IMR-90 (cell line): ENCODE results near the gene CD38. TPM values are rescaled to one million over a fixed set of nuclear protein-coding genes. Genes with fewer than 3 reads are reported as not detected.

Experiments used
- ATAC-seq: fragments of 200-7000 bp; cut with Tn5 transposase; 2 replicates; pipeline ENCODE4 v1.9.1; 2020; ENCODE audit warnings: low read depth, mild to moderate bottlenecking, moderate library complexity
- BruUV-seq: library from RNA; stranded (reverse); fragments of 400-500 nt; replicated peaks from 2 replicates; lab custom pipeline; 2021; lab: Mats Ljungman, UMichigan
- CTCF ChIA-PET: fragments of 300-600 bp; formaldehyde crosslinking; extraction: SDS; loops from one replicate; lab custom pipeline; 2021; ENCODE audit warnings: antibody characterized with exemption; lab: Yijun Ruan, JAX
- POLR2A ChIA-PET: fragments of 300-600 bp; sonication (Branson Sonifier 250); formaldehyde crosslinking; loops from one replicate; lab custom pipeline; 2022; ENCODE audit warnings: antibody characterized with exemption; ENCODE audit not compliant: unreplicated experiment; lab: Charles Lee
- DNase-seq: peaks from one replicate; pipeline ENCODE4 v3.0.0; 2013
- H2AFZ ChIP-seq: replicated peaks from 2 replicates; pipeline ENCODE3; 2013; ENCODE audit warnings: low read length, mild to moderate bottlenecking; ENCODE audit not compliant: poor library complexity
- H2AK5ac ChIP-seq: 2 replicates; pipeline ENCODE4 v1.6.1; 2013; ENCODE audit warnings: low read depth, low read length, inconsistent platforms
- H2AK9ac ChIP-seq: replicated peaks from 2 replicates; pipeline ENCODE3; 2013; ENCODE audit warnings: mild to moderate bottlenecking, low read depth, low read length, moderate library complexity; ENCODE audit not compliant: poor library complexity
- H2BK120ac ChIP-seq: 2 replicates; pipeline ENCODE4 v1.6.1; 2013; ENCODE audit warnings: low read depth, low read length, inconsistent platforms
- H2BK15ac ChIP-seq: 3 replicates; pipeline ENCODE4 v1.6.1; 2013; ENCODE audit warnings: low read depth, low read length, inconsistent platforms
- H2BK20ac ChIP-seq: 2 replicates; pipeline ENCODE4 v1.6.1; 2013; ENCODE audit warnings: low read depth, mild to moderate bottlenecking, inconsistent platforms, low read length, moderate library complexity
- H2BK5ac ChIP-seq: 2 replicates; pipeline ENCODE4 v1.6.1; 2013; ENCODE audit warnings: mild to moderate bottlenecking, low read depth, low read length, inconsistent platforms; ENCODE audit not compliant: poor library complexity, severe bottlenecking
- H3K14ac ChIP-seq: replicated peaks from 2 replicates; pipeline ENCODE4 v1.6.1; 2013; ENCODE audit warnings: low read depth, low read length, inconsistent platforms
- H3K18ac ChIP-seq: 2 replicates; pipeline ENCODE4 v1.6.1; 2013; ENCODE audit warnings: low read depth, low read length, control low read depth
- H3K23ac ChIP-seq: 2 replicates; pipeline ENCODE4 v1.6.1; 2013; ENCODE audit warnings: low read depth, low read length, inconsistent platforms
- H3K27ac ChIP-seq: 2 replicates; pipeline ENCODE4 v1.5.1; 2013; ENCODE audit warnings: mild to moderate bottlenecking, control low read depth, low read length; ENCODE audit not compliant: insufficient read depth
- H3K27me3 ChIP-seq: 2 replicates; pipeline ENCODE4 v1.6.1; 2013; ENCODE audit warnings: low read length; ENCODE audit not compliant: control insufficient read depth, insufficient read depth
- H3K36me3 ChIP-seq: 2 replicates; pipeline ENCODE4 v1.6.1; 2013; ENCODE audit warnings: low read length, mixed read lengths; ENCODE audit not compliant: control insufficient read depth, insufficient read depth
- H3K4ac ChIP-seq: 2 replicates; pipeline ENCODE4 v1.6.1; 2013; ENCODE audit warnings: low read depth, low read length, inconsistent platforms
- H3K4me1 ChIP-seq: 2 replicates; pipeline ENCODE4 v1.6.1; 2013; ENCODE audit warnings: low read length, mixed read lengths; ENCODE audit not compliant: control insufficient read depth, insufficient read depth
- H3K4me2 ChIP-seq: 2 replicates; pipeline ENCODE4 v1.6.1; 2013; ENCODE audit warnings: low read depth, mild to moderate bottlenecking, control low read depth, low read length, moderate library complexity
- H3K4me3 ChIP-seq: 2 replicates; pipeline ENCODE4 v1.5.1; 2013; ENCODE audit warnings: low read depth, mild to moderate bottlenecking, control low read depth, low read length, moderate library complexity; ENCODE audit not compliant: insufficient read depth
- H3K56ac ChIP-seq: 2 replicates; pipeline ENCODE4 v1.6.1; 2013; ENCODE audit warnings: low read length, inconsistent platforms; ENCODE audit not compliant: insufficient read depth; ENCODE audit errors: extremely low read depth
- H3K79me1 ChIP-seq, 2 experiments: 2 replicates each; pipeline ENCODE4 v1.6.1; 2013; ENCODE audit warnings: low read length in 2 of 2, inconsistent platforms in 1 of 2, low read depth in 1 of 2
- H3K9ac ChIP-seq: 2 replicates; pipeline ENCODE4 v1.6.1; 2013; ENCODE audit warnings: low read depth, low read length, control low read depth
- H3K9me1 ChIP-seq: 2 replicates; pipeline ENCODE4 v1.6.1; 2013; ENCODE audit warnings: low read length, inconsistent platforms; ENCODE audit not compliant: insufficient read depth
- H3K9me3 ChIP-seq: 2 replicates; pipeline ENCODE4 v1.6.1; 2013; ENCODE audit warnings: low read length; ENCODE audit not compliant: control insufficient read depth, insufficient read depth
- H4K20me1 ChIP-seq: 2 replicates; pipeline ENCODE4 v1.6.1; 2013; ENCODE audit warnings: low read length, inconsistent platforms; ENCODE audit not compliant: insufficient read depth
- H4K5ac ChIP-seq: 2 replicates; pipeline ENCODE4 v1.6.1; 2013; ENCODE audit warnings: mild to moderate bottlenecking, low read depth, low read length, control low read depth
- H4K8ac ChIP-seq, 2 experiments: 2 replicates each; pipeline ENCODE4 v1.6.1; 2013; ENCODE audit warnings: low read depth in 2 of 2, low read length in 2 of 2, control low read depth in 1 of 2, inconsistent platforms in 1 of 2
- H4K91ac ChIP-seq: 2 replicates; pipeline ENCODE4 v1.6.1; 2013; ENCODE audit warnings: low read depth, low read length, inconsistent platforms; ENCODE audit not compliant: insufficient read depth
- BHLHE40 ChIP-seq: fragments of 150-350 bp; IDR thresholded peaks from 2 replicates; pipeline ENCODE4 v1.6.1; 2016; ENCODE audit warnings: mild to moderate bottlenecking, low read depth, low read length
- CEBPB ChIP-seq: IDR thresholded peaks from 2 replicates; pipeline ENCODE4 v1.6.1; 2012; ENCODE audit warnings: low read depth, low read length, improper control_type of control experiment
- FOS ChIP-seq: fragments of 150-350 bp; IDR thresholded peaks from 2 replicates; pipeline ENCODE4 v1.6.1; 2016; ENCODE audit warnings: low read depth, low read length
- MAFK ChIP-seq: IDR thresholded peaks from 2 replicates; pipeline ENCODE4 v1.6.1; 2012; ENCODE audit warnings: low read depth, low read length, improper control_type of control experiment
- MXI1 ChIP-seq: IDR thresholded peaks from 2 replicates; pipeline ENCODE4 v1.6.1; 2012; ENCODE audit warnings: low read depth, mild to moderate bottlenecking, low read length, moderate library complexity, borderline replicate concordance
- NFE2L2 ChIP-seq: fragments of 150-350 bp; IDR thresholded peaks from 2 replicates; pipeline ENCODE4 v1.6.1; 2016; ENCODE audit warnings: low read depth, mild to moderate bottlenecking, low read length
- RAD21 ChIP-seq: IDR thresholded peaks from 2 replicates; pipeline ENCODE4 v1.6.1; 2012; ENCODE audit warnings: low read length, improper control_type of control experiment
- SMC3 ChIP-seq: fragments of 150-350 bp; IDR thresholded peaks from 2 replicates; pipeline ENCODE4 v1.6.1; 2016; ENCODE audit warnings: low read depth, mild to moderate bottlenecking, antibody characterized with exemption, low read length, moderate library complexity
- WGBS, 2 experiments: methylation state at CpG; one replicate each; pipeline versions ENCODE4 v1.1.5 to v1.1.7; 2013; ENCODE audit warnings: missing lambda C conversion rate in 2 of 2; ENCODE audit not compliant: insufficient read length in 1 of 2; ENCODE audit errors: extremely low coverage in 2 of 2; 5-methylcytosine and 5-hydroxymethylcytosine counted together
- dilution Hi-C: fragments of 300-500 bp; cut with HindIII; formaldehyde crosslinking; loops from one replicate; pipeline ENCODE4 v1.14.3; 2018; ENCODE audit warnings: low sequenced_read_pairs; ENCODE audit not compliant: unreplicated experiment
- in situ Hi-C: fragments of 300-500 bp; cut with MboI; formaldehyde crosslinking; loops from 3 replicates; pipeline ENCODE4 v1.14.3; 2019; ENCODE audit warnings: low sequenced_read_pairs, inconsistent platforms, mixed read lengths
- intact Hi-C: fragments of 100-400 bp; cut with micrococcal nuclease; formaldehyde crosslinking; loops from 2 replicates; pipeline ENCODE4 v1.10.0; 2022
- polyA plus RNA-seq, 3 experiments: library from polyadenylated mRNA; depleted of rRNA; stranded (reverse); fragments of >200 nt; gene quantifications; 2 replicates each; pipeline ENCODE4 v1.2.3, GENCODE V29; 2012; ENCODE audit warnings: low replicate concordance in 1 of 3
- total RNA-seq: library from RNA; depleted of rRNA; stranded (reverse); fragments of >200 nt; gene quantifications from 2 replicates; pipeline ENCODE4 v1.2.3, GENCODE V29; 2012
- TF ChIP-seq, protein P1 (sequence below): conservative IDR thresholded peaks from 2 replicates; pipeline ENCODE4 v1.5.1; 2012; ENCODE audit warnings: mild to moderate bottlenecking, low read depth, low read length, improper control_type of control experiment
- TF ChIP-seq, protein P2 (sequence below): fragments of 150-350 bp; IDR thresholded peaks from 2 replicates; pipeline ENCODE4 v1.6.1; 2016; ENCODE audit warnings: low read depth, mild to moderate bottlenecking, low read length, moderate library complexity, borderline replicate concordance
- TF ChIP-seq, protein P3 (sequence below): fragments of 150-350 bp; IDR thresholded peaks from 2 replicates; pipeline ENCODE4 v1.6.1; 2017; ENCODE audit warnings: mild to moderate bottlenecking, antibody characterized with exemption, low read length, low read depth

Gene CD38
- total and polyA plus RNA-seq, 2 of the 4 experiments (the other 2 are of a cell fraction), result not detected

DNA sequence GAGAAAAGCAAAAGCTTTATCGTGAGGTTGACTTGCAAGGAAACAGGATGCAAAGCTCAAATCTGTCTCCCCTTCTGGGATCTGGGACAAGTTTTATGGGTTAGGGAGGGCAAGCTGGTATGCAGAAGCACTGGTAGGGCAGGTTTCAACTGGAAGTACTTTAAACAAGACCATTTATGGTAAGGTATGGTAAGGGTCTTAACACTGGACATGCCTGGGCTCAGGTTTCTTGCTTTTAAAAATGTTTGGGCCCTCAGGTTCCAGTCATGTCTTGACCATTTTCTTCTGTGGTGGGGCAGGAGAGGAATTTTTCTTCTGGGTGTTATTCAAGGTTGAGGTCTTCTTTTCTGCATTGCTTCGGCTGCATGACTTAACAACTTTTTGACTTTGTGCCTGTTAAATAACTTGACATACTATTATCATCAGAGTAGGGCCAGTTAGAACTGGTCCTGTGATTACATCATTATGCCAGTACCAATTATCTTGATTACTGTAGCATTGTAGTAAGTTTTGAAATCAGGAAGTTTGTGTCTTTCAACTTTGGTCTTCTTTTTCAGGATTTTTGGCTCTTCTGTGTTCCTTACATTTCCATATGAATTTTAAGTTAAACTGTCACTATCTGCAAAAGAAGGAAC is 33.7 kb downstream of the CD38 start:
- ATAC-seq (no peak), DNase-seq (no peak)
- ChIA-PET CTCF (no interaction called here), POLR2A (no interaction called here)
- intact Hi-C loops, result no loop called here
- H2AK9ac ChIP-seq, result no peak overlapping the region
- no peak overlapping the region for H2BK120ac ChIP-seq
- no peak overlapping the region for H3K18ac ChIP-seq
- TF ChIP-seq MAFK, result no peak
- TF ChIP-seq SMC3, result no peak
- TF ChIP-seq BHLHE40, result no peak
- no peak for TF ChIP-seq FOS
- TF ChIP-seq RAD21, result no peak
- TF ChIP-seq, protein P1, sequence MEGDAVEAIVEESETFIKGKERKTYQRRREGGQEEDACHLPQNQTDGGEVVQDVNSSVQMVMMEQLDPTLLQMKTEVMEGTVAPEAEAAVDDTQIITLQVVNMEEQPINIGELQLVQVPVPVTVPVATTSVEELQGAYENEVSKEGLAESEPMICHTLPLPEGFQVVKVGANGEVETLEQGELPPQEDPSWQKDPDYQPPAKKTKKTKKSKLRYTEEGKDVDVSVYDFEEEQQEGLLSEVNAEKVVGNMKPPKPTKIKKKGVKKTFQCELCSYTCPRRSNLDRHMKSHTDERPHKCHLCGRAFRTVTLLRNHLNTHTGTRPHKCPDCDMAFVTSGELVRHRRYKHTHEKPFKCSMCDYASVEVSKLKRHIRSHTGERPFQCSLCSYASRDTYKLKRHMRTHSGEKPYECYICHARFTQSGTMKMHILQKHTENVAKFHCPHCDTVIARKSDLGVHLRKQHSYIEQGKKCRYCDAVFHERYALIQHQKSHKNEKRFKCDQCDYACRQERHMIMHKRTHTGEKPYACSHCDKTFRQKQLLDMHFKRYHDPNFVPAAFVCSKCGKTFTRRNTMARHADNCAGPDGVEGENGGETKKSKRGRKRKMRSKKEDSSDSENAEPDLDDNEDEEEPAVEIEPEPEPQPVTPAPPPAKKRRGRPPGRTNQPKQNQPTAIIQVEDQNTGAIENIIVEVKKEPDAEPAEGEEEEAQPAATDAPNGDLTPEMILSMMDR, result no peak
- TF ChIP-seq, protein P2, sequence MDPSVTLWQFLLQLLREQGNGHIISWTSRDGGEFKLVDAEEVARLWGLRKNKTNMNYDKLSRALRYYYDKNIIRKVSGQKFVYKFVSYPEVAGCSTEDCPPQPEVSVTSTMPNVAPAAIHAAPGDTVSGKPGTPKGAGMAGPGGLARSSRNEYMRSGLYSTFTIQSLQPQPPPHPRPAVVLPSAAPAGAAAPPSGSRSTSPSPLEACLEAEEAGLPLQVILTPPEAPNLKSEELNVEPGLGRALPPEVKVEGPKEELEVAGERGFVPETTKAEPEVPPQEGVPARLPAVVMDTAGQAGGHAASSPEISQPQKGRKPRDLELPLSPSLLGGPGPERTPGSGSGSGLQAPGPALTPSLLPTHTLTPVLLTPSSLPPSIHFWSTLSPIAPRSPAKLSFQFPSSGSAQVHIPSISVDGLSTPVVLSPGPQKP, result no peak
- TF ChIP-seq, protein P3, sequence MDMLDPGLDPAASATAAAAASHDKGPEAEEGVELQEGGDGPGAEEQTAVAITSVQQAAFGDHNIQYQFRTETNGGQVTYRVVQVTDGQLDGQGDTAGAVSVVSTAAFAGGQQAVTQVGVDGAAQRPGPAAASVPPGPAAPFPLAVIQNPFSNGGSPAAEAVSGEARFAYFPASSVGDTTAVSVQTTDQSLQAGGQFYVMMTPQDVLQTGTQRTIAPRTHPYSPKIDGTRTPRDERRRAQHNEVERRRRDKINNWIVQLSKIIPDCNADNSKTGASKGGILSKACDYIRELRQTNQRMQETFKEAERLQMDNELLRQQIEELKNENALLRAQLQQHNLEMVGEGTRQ, result no peak
- TF ChIP-seq CEBPB, result no peak
- TF ChIP-seq NFE2L2, result no peak
- no peak for TF ChIP-seq MXI1
- H4K8ac ChIP-seq, result no peak overlapping the region
- H3K9me3 ChIP-seq, result no peaks in the 10 kb centered on the region
- H3K4me1 ChIP-seq, result no peaks in the 10 kb centered on the region
- no peak overlapping the region for H2BK5ac ChIP-seq
- H3K4me2 ChIP-seq, result no peak overlapping the region
- H4K91ac ChIP-seq, result no peak overlapping the region
- dilution Hi-C loops, result no loop called here
- no peaks in the 10 kb centered on the region for H3K79me1 ChIP-seq
- H2AK5ac ChIP-seq, result no peak overlapping the region
- no peak overlapping the region for H4K5ac ChIP-seq
- H3K9me1 ChIP-seq, result no peaks in the 10 kb centered on the region
- no peak overlapping the region for H3K4me3 ChIP-seq
- H3K27me3 ChIP-seq, result peaks cover 20% of the 10 kb centered on the region
- WGBS, 2 experiments, result 86% methylated on average over 1 of the region's 2 CpGs; no CpG with 5 or more reads in 1 of the 2 experiments
- no peak overlapping the region for H3K14ac ChIP-seq
- no peak overlapping the region for H3K56ac ChIP-seq
- in situ Hi-C loops, result no loop called here
- no peaks in the 10 kb centered on the region for H3K36me3 ChIP-seq
- H3K9ac ChIP-seq, result no peak overlapping the region
- H3K27ac ChIP-seq, result no peak overlapping the region
- no peak overlapping the region for H3K4ac ChIP-seq
- no peak overlapping the region for H2BK20ac ChIP-seq
- no peak overlapping the region for H2BK15ac ChIP-seq
- H4K20me1 ChIP-seq, result no peaks in the 10 kb centered on the region
- no TSS peak for BruUV-seq
- H3K23ac ChIP-seq, result no peak overlapping the region
- no peak overlapping the region for H2AFZ ChIP-seq
